Ishikawa (cell line): ENCODE measurements around the gene GTF3C1.

Experiments
- CEBPB ChIP-seq: IDR thresholded peaks from 2 replicates; pipeline ENCODE4 v1.6.1; 2012
- CREB1 ChIP-seq: IDR thresholded peaks from 2 replicates; pipeline ENCODE4 v1.6.1; 2012; ENCODE audit warnings: low read depth
- EGR1 ChIP-seq: IDR thresholded peaks from 2 replicates; pipeline ENCODE4 v1.6.1; 2012
- EP300 ChIP-seq: IDR thresholded peaks from 2 replicates; pipeline ENCODE4 v1.6.1; 2012; ENCODE audit warnings: borderline replicate concordance
- FOXM1 ChIP-seq: IDR thresholded peaks from 2 replicates; pipeline ENCODE4 v1.6.1; 2012; ENCODE audit warnings: low read depth, borderline replicate concordance
- MAX ChIP-seq: IDR thresholded peaks from 2 replicates; pipeline ENCODE4 v1.6.1; 2012
- NFIC ChIP-seq: IDR thresholded peaks from 2 replicates; pipeline ENCODE4 v1.6.1; 2012
- RAD21 ChIP-seq: IDR thresholded peaks from 2 replicates; pipeline ENCODE4 v1.6.1; 2012; ENCODE audit warnings: low read depth
- REST ChIP-seq: IDR thresholded peaks from 2 replicates; pipeline ENCODE4 v1.6.1; 2012; ENCODE audit warnings: low read depth, mild to moderate bottlenecking
- TAF1 ChIP-seq: IDR thresholded peaks from 2 replicates; pipeline ENCODE4 v1.6.1; 2012; ENCODE audit warnings: low read depth, mild to moderate bottlenecking
- TCF12 ChIP-seq: IDR thresholded peaks from 2 replicates; pipeline ENCODE4 v1.6.1; 2012; ENCODE audit warnings: low read depth
- TEAD4 ChIP-seq: IDR thresholded peaks from 2 replicates; pipeline ENCODE4 v1.6.1; 2012
- USF1 ChIP-seq: IDR thresholded peaks from 2 replicates; pipeline ENCODE4 v1.6.1; 2012
- YY1 ChIP-seq: IDR thresholded peaks from 2 replicates; pipeline ENCODE4 v1.6.1; 2012; ENCODE audit warnings: low read depth
- ZBTB7A ChIP-seq: IDR thresholded peaks from 2 replicates; pipeline ENCODE4 v1.6.1; 2012; ENCODE audit warnings: low read depth

The GTF3C1 gene

GRCh38 chr16:27564224-27564623 lies 14.5 kb upstream of the GTF3C1 start:
- no peak for TF ChIP-seq TEAD4
- TF ChIP-seq YY1 = no peak
- no peak for TF ChIP-seq FOXM1
- TF ChIP-seq MAX = no peak
- no peak for TF ChIP-seq EP300
- no peak for TF ChIP-seq TAF1
- no peak for TF ChIP-seq TCF12
- TF ChIP-seq RAD21 = no peak
- TF ChIP-seq EGR1 = no peak
- TF ChIP-seq CEBPB = no peak
- TF ChIP-seq CREB1 = no peak
- no peak for TF ChIP-seq NFIC
- TF ChIP-seq REST = no peak
- no peak for TF ChIP-seq USF1
- TF ChIP-seq ZBTB7A = no peak

- no peak for TF ChIP-seq ZBTB7A
- no peak for TF ChIP-seq FOXM1
- no peak for TF ChIP-seq USF1
- TF ChIP-seq NFIC = no peak
- no peak for TF ChIP-seq YY1
- TF ChIP-seq EGR1 = no peak
- TF ChIP-seq CREB1 = no peak
- TF ChIP-seq TAF1 = no peak
- TF ChIP-seq MAX = no peak
- TF ChIP-seq REST = no peak
- TF ChIP-seq RAD21 = no peak
- TF ChIP-seq TCF12 = no peak
- no peak for TF ChIP-seq CEBPB
- TF ChIP-seq EP300 = no peak
- TF ChIP-seq TEAD4 = no peak
These were observed 11.5 kb upstream of the GTF3C1 start for GRCh38 chr16:27561216-27561615.

GRCh38 chr16:27558932-27559331 lies 9.2 kb upstream of the GTF3C1 start:
- TF ChIP-seq RAD21 (no peak), EGR1 (no peak), CREB1 (no peak), MAX (no peak), ZBTB7A (no peak), USF1 (no peak), FOXM1 (no peak), TEAD4 (no peak), YY1 (no peak)

- TF ChIP-seq EGR1 = no peak
- TF ChIP-seq TEAD4 = no peak
- no peak for TF ChIP-seq TCF12
These were observed 8.7 kb upstream of the GTF3C1 start for GRCh38 chr16:27558434-27558833.

GRCh38 chr16:27556471-27556870 lies 6.8 kb upstream of the GTF3C1 start:
- no peak for TF ChIP-seq TEAD4
- TF ChIP-seq FOXM1 = no peak
- TF ChIP-seq TAF1 = no peak
- TF ChIP-seq REST = no peak
- no peak for TF ChIP-seq RAD21
- TF ChIP-seq ZBTB7A = no peak
- no peak for TF ChIP-seq EP300
- TF ChIP-seq TCF12 = no peak
- no peak for TF ChIP-seq YY1
- TF ChIP-seq CEBPB = no peak
- TF ChIP-seq NFIC = no peak
- TF ChIP-seq MAX = no peak
- TF ChIP-seq USF1 = no peak
- TF ChIP-seq EGR1 = no peak
- TF ChIP-seq CREB1 = no peak
